ENCODE measurements around the gene F10. TPM values are rescaled to one million over a fixed set of nuclear protein-coding genes. Genes with fewer than 3 reads are reported as not detected.

F10 gene
- total and polyA plus RNA-seq, 4 donors: 2.5 to 18.8 (median 7.7) TPM

GRCh38 chr13:113140677-113141600 lies 18.3 kb downstream of the F10 start:
- Histone ChIP-seq H3K36me3 (ENCODE audit: control insufficient read depth in 4 of 4, insufficient read depth in 4 of 4, low read length in 4 of 4) (peaks cover 0 to 2% (median 0%) of the 10 kb centered on the region in 4 donors), H3K4me1 (ENCODE audit: control insufficient read depth in 5 of 5, insufficient read depth in 5 of 5, low read length in 5 of 5) (peaks cover 0 to 2% (median 0%) of the 10 kb centered on the region in 5 donors), H3K27ac (ENCODE audit: low read depth in 1 of 2, low read length in 1 of 2) (no peak overlapping the region), H3K9me3 (ENCODE audit: control insufficient read depth in 4 of 4, insufficient read depth in 3 of 4, low read length in 3 of 4) (no peaks in the 10 kb centered on the region), H3K27me3 (ENCODE audit: control insufficient read depth in 3 of 3, insufficient read depth in 3 of 3, low read length in 2 of 3) (no peaks in the 10 kb centered on the region), H3K4me3 (no peak overlapping the region), H3K9ac (ENCODE audit: insufficient read depth in 1 of 2, low read length in 2 of 2) (no peak overlapping the region)
- ATAC-seq (ENCODE audit: insufficient read depth, low FRiP score) (no peak), DNase-seq (no peak)
- no peak for TF ChIP-seq CTCF (IDR thresholded peaks at IDR 0.05; ENCODE audit: control extremely low read depth, extremely low read depth)
- 91 to 94% methylated on average over 26 of the region's 26 CpGs for WGBS, 2 donors

GRCh38 chr13:113141601-113141970 lies 19.0 kb downstream of the F10 start:
- Histone ChIP-seq H3K9ac (ENCODE audit: insufficient read depth in 1 of 2, low read length in 2 of 2) (no peak overlapping the region), H3K9me3 (ENCODE audit: control insufficient read depth in 4 of 4, insufficient read depth in 3 of 4, low read length in 3 of 4) (no peaks in the 10 kb centered on the region), H3K4me1 (ENCODE audit: control insufficient read depth in 5 of 5, insufficient read depth in 5 of 5, low read length in 5 of 5) (peaks cover 0 to 2% (median 0%) of the 10 kb centered on the region in 5 donors), H3K27ac (ENCODE audit: low read depth in 1 of 2, low read length in 1 of 2) (no peak overlapping the region), H3K4me3 (no peak overlapping the region), H3K36me3 (ENCODE audit: control insufficient read depth in 4 of 4, insufficient read depth in 4 of 4, low read length in 4 of 4) (peaks cover 0 to 2% (median 0%) of the 10 kb centered on the region in 4 donors), H3K27me3 (ENCODE audit: control insufficient read depth in 3 of 3, insufficient read depth in 3 of 3, low read length in 2 of 3) (no peaks in the 10 kb centered on the region)
- TF ChIP-seq CTCF (IDR thresholded peaks at IDR 0.05; ENCODE audit: control extremely low read depth, extremely low read depth): no peak
- DNase-seq: no peak
- no peak for ATAC-seq (ENCODE audit: insufficient read depth, low FRiP score)
- WGBS, 2 donors: 86 to 95% methylated on average over 18 of the region's 18 CpGs

- Histone ChIP-seq H3K9ac (ENCODE audit: insufficient read depth in 1 of 2, low read length in 2 of 2) (no peak overlapping the region), H3K4me3 (no peak overlapping the region), H3K36me3 (ENCODE audit: control insufficient read depth in 4 of 4, insufficient read depth in 4 of 4, low read length in 4 of 4) (peaks cover 0 to 2% (median 0%) of the 10 kb centered on the region in 4 donors), H3K9me3 (ENCODE audit: control insufficient read depth in 4 of 4, insufficient read depth in 3 of 4, low read length in 3 of 4) (no peaks in the 10 kb centered on the region), H3K27me3 (ENCODE audit: control insufficient read depth in 3 of 3, insufficient read depth in 3 of 3, low read length in 2 of 3) (no peaks in the 10 kb centered on the region), H3K27ac (ENCODE audit: low read depth in 1 of 2, low read length in 1 of 2) (no peak overlapping the region), H3K4me1 (ENCODE audit: control insufficient read depth in 5 of 5, insufficient read depth in 5 of 5, low read length in 5 of 5) (peaks cover 0 to 2% (median 0%) of the 10 kb centered on the region in 5 donors)
- WGBS, 2 donors: 83 to 90% methylated on average over 6 to 7 of the region's 7 CpGs
- ATAC-seq (ENCODE audit: insufficient read depth, low FRiP score) (no peak), DNase-seq (no peak)
- TF ChIP-seq CTCF (IDR thresholded peaks at IDR 0.05; ENCODE audit: control extremely low read depth, extremely low read depth): no peak
Measured at GRCh38 chr13:113142876-113143275, 20.3 kb downstream of the F10 start.

Measured in lung (tissue), 12 donors.